ENCODE data around the gene TYRP1.

TYRP1 gene

GRCh38 chr9:12703996-12704395 is 10.8 kb downstream of the TYRP1 start:
- no peak for TF ChIP-seq ZNF274 (IDR thresholded peaks at IDR 0.05; ENCODE audit: low read depth, low read length)
- TF ChIP-seq SUZ12 (IDR thresholded peaks at IDR 0.05; ENCODE audit: extremely low read depth, insufficient read depth, insufficient read length) = no peak
- TF ChIP-seq YY1 (IDR thresholded peaks at IDR 0.05; ENCODE audit: insufficient read depth, insufficient read length) = no peak
- no peaks in the 10 kb centered on the region for H3K4me1 ChIP-seq (ENCODE audit: insufficient read depth, insufficient read length)
- H3K9me3 ChIP-seq (ENCODE audit: insufficient read depth, low read length) = no peaks in the 10 kb centered on the region
- no peaks in the 10 kb centered on the region for H3K36me3 ChIP-seq (ENCODE audit: insufficient read depth, insufficient read length, low read length)
- no peak for DNase-seq (ENCODE audit: low read depth, low spot score)
- no peak overlapping the region for H3K4me3 ChIP-seq (ENCODE audit: insufficient read length, low read depth)
- H3K9ac ChIP-seq (ENCODE audit: insufficient read length, low read depth) = no peak overlapping the region
- H3K27me3 ChIP-seq (ENCODE audit: insufficient read depth, insufficient read length) = no peaks in the 10 kb centered on the region

- no peak for DNase-seq (ENCODE audit: low read depth, low spot score)
- Histone ChIP-seq H3K4me3 (ENCODE audit: insufficient read length, low read depth) (no peak overlapping the region), H3K9me3 (ENCODE audit: insufficient read depth, low read length) (no peaks in the 10 kb centered on the region), H3K36me3 (ENCODE audit: insufficient read depth, insufficient read length, low read length) (no peaks in the 10 kb centered on the region), H3K4me1 (ENCODE audit: insufficient read depth, insufficient read length) (no peaks in the 10 kb centered on the region), H3K9ac (ENCODE audit: insufficient read length, low read depth) (no peak overlapping the region), H3K27me3 (ENCODE audit: insufficient read depth, insufficient read length) (no peaks in the 10 kb centered on the region)
- TF ChIP-seq ZNF274 (IDR thresholded peaks at IDR 0.05; ENCODE audit: low read depth, low read length) (no peak), YY1 (IDR thresholded peaks at IDR 0.05; ENCODE audit: insufficient read depth, insufficient read length) (no peak), SUZ12 (IDR thresholded peaks at IDR 0.05; ENCODE audit: extremely low read depth, insufficient read depth, insufficient read length) (no peak)
Measured at GRCh38 chr9:12705738-12706391, 12.7 kb downstream of the TYRP1 start.

- no peaks in the 10 kb centered on the region for H3K9me3 ChIP-seq (ENCODE audit: insufficient read depth, low read length)
- H3K4me3 ChIP-seq (ENCODE audit: insufficient read length, low read depth) = no peak overlapping the region
- no peak overlapping the region for H3K9ac ChIP-seq (ENCODE audit: insufficient read length, low read depth)
- no peak for DNase-seq (ENCODE audit: low read depth, low spot score)
- H3K27me3 ChIP-seq (ENCODE audit: insufficient read depth, insufficient read length) = no peaks in the 10 kb centered on the region
- no peaks in the 10 kb centered on the region for H3K4me1 ChIP-seq (ENCODE audit: insufficient read depth, insufficient read length)
- no peaks in the 10 kb centered on the region for H3K36me3 ChIP-seq (ENCODE audit: insufficient read depth, insufficient read length, low read length)
- TF ChIP-seq ZNF274 (IDR thresholded peaks at IDR 0.05; ENCODE audit: low read depth, low read length) (no peak), YY1 (IDR thresholded peaks at IDR 0.05; ENCODE audit: insufficient read depth, insufficient read length) (no peak), SUZ12 (IDR thresholded peaks at IDR 0.05; ENCODE audit: extremely low read depth, insufficient read depth, insufficient read length) (no peak)
Measured at GRCh38 chr9:12708562-12709298, 15.5 kb downstream of the TYRP1 start.

- TF ChIP-seq YY1 (IDR thresholded peaks at IDR 0.05; ENCODE audit: insufficient read depth, insufficient read length) = no peak
- TF ChIP-seq SUZ12 (IDR thresholded peaks at IDR 0.05; ENCODE audit: extremely low read depth, insufficient read depth, insufficient read length) = no peak
- no peak for TF ChIP-seq ZNF274 (IDR thresholded peaks at IDR 0.05; ENCODE audit: low read depth, low read length)
- Histone ChIP-seq H3K27me3 (ENCODE audit: insufficient read depth, insufficient read length) (no peaks in the 10 kb centered on the region), H3K9me3 (ENCODE audit: insufficient read depth, low read length) (no peaks in the 10 kb centered on the region)
Measured at GRCh38 chr9:12712532-12712931, 19.3 kb downstream of the TYRP1 start.

DNA sequence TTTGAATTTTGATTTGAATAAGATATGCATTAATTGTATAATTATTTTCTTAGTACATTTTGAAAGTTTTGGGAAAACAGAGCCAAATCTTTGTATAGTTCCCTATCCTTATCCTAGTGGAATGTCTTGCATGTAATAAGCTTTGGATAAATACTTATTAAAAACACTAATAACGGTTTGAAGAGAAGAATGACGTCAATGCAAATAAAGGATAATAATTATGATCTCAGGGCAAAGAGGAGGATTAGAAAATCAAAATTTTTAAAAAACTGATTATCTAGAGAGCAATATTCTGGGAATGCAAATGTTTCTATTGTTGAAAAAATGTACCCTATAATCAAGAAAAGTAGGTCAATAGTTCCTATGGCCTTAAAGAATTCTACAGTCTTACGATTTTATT is 22.1 kb downstream of the TYRP1 start:
- H3K4me1 ChIP-seq (ENCODE audit: insufficient read depth, insufficient read length) = no peaks in the 10 kb centered on the region
- no peak for TF ChIP-seq YY1 (IDR thresholded peaks at IDR 0.05; ENCODE audit: insufficient read depth, insufficient read length)
- H3K9me3 ChIP-seq (ENCODE audit: insufficient read depth, low read length) = no peaks in the 10 kb centered on the region
- H3K36me3 ChIP-seq (ENCODE audit: insufficient read depth, insufficient read length, low read length) = no peaks in the 10 kb centered on the region
- H3K4me3 ChIP-seq (ENCODE audit: insufficient read length, low read depth) = no peak overlapping the region
- no peak for DNase-seq (ENCODE audit: low read depth, low spot score)
- H3K9ac ChIP-seq (ENCODE audit: insufficient read length, low read depth) = no peak overlapping the region
- H3K27me3 ChIP-seq (ENCODE audit: insufficient read depth, insufficient read length) = no peaks in the 10 kb centered on the region

More at GRCh38 chr9:12712532-12712931, 19.3 kb downstream of the TYRP1 start:
- Histone ChIP-seq H3K9ac (ENCODE audit: insufficient read length, low read depth) (no peak overlapping the region), H3K4me3 (ENCODE audit: insufficient read length, low read depth) (no peak overlapping the region), H3K36me3 (ENCODE audit: insufficient read depth, insufficient read length, low read length) (no peaks in the 10 kb centered on the region), H3K4me1 (ENCODE audit: insufficient read depth, insufficient read length) (no peaks in the 10 kb centered on the region)
- no peak for DNase-seq (ENCODE audit: low read depth, low spot score)

- Histone ChIP-seq H3K9ac (ENCODE audit: insufficient read length, low read depth) (no peak overlapping the region), H3K27me3 (ENCODE audit: insufficient read depth, insufficient read length) (no peaks in the 10 kb centered on the region), H3K9me3 (ENCODE audit: insufficient read depth, low read length) (no peaks in the 10 kb centered on the region), H3K36me3 (ENCODE audit: insufficient read depth, insufficient read length, low read length) (no peaks in the 10 kb centered on the region), H3K4me3 (ENCODE audit: insufficient read length, low read depth) (no peak overlapping the region), H3K4me1 (ENCODE audit: insufficient read depth, insufficient read length) (no peaks in the 10 kb centered on the region)
- no peak for TF ChIP-seq YY1 (IDR thresholded peaks at IDR 0.05; ENCODE audit: insufficient read depth, insufficient read length)
- no peak for TF ChIP-seq ZNF274 (IDR thresholded peaks at IDR 0.05; ENCODE audit: low read depth, low read length)
- TF ChIP-seq SUZ12 (IDR thresholded peaks at IDR 0.05; ENCODE audit: extremely low read depth, insufficient read depth, insufficient read length) = no peak
- DNase-seq (ENCODE audit: low read depth, low spot score) = no peak
Measured at GRCh38 chr9:12716823-12717600, 23.8 kb downstream of the TYRP1 start.

DNA sequence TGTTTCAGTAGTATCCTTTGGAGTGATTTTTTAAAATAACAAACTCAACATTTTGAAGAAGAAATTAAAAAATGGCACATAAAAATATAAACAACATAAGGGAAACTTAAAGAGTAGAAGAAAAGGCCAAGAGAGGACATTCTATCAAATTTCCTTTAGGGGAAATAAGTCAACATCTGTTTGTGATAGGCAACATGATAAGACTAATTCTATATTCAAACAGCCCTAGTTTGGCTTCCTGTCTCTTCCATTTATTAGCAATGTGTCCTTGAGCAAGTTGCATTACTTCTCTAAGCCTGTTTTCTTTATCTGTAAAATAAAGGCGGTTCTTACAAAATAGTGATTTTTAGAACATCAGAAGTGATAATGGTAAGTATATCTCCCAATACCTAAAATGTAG is 24.7 kb downstream of the TYRP1 start:
- H3K4me3 ChIP-seq (ENCODE audit: insufficient read length, low read depth) = no peak overlapping the region
- H3K9ac ChIP-seq (ENCODE audit: insufficient read length, low read depth) = no peak overlapping the region
- no peaks in the 10 kb centered on the region for H3K9me3 ChIP-seq (ENCODE audit: insufficient read depth, low read length)
- H3K4me1 ChIP-seq (ENCODE audit: insufficient read depth, insufficient read length) = no peaks in the 10 kb centered on the region
- no peak for DNase-seq (ENCODE audit: low read depth, low spot score)
- TF ChIP-seq YY1 (IDR thresholded peaks at IDR 0.05; ENCODE audit: insufficient read depth, insufficient read length) (no peak), ZNF274 (IDR thresholded peaks at IDR 0.05; ENCODE audit: low read depth, low read length) (no peak), SUZ12 (IDR thresholded peaks at IDR 0.05; ENCODE audit: extremely low read depth, insufficient read depth, insufficient read length) (no peak)
- H3K27me3 ChIP-seq (ENCODE audit: insufficient read depth, insufficient read length) = no peaks in the 10 kb centered on the region
- H3K36me3 ChIP-seq (ENCODE audit: insufficient read depth, insufficient read length, low read length) = no peaks in the 10 kb centered on the region

All from NT2/D1 (cell line).